Trophoblast cell (in vitro differentiated cells and primary cell): Measurements from ENCODE around the gene RFTN1.
"Not testable (repeated sequence)": the region's sequence is repeated elsewhere in the genome, so short reads cannot be mapped to it uniquely, and the experiment has no call there.

ENCODE experiments used
- DNase-seq, 2 donors: peaks; one replicate each; pipeline ENCODE4 v3.0.0-alpha.2; 2016
- H2AFZ ChIP-seq: 2 replicates; pipeline ENCODE4 v1.6.1; 2013; ENCODE audit warnings: low read length, moderate library complexity, mild to moderate bottlenecking; ENCODE audit not compliant: insufficient read depth, poor library complexity
- H2AK5ac ChIP-seq: 2 replicates; pipeline ENCODE4 v1.6.1; 2013; ENCODE audit warnings: mild to moderate bottlenecking, low read length
- H2BK120ac ChIP-seq: 2 replicates; pipeline ENCODE4 v1.6.1; 2013; ENCODE audit warnings: low read length, mild to moderate bottlenecking, moderate library complexity; ENCODE audit not compliant: insufficient read depth, poor library complexity
- H2BK12ac ChIP-seq: 2 replicates; pipeline ENCODE4 v1.6.1; 2013; ENCODE audit warnings: mild to moderate bottlenecking, low read length, moderate library complexity
- H2BK5ac ChIP-seq: 2 replicates; pipeline ENCODE4 v1.6.1; 2013; ENCODE audit warnings: low read length, low read depth, moderate library complexity, mild to moderate bottlenecking; ENCODE audit not compliant: poor library complexity
- H3K14ac ChIP-seq: 2 replicates; pipeline ENCODE4 v1.6.1; 2013; ENCODE audit warnings: mild to moderate bottlenecking, low read length
- H3K18ac ChIP-seq: 2 replicates; pipeline ENCODE4 v1.6.1; 2013; ENCODE audit warnings: mild to moderate bottlenecking, low read length
- H3K23ac ChIP-seq: 2 replicates; pipeline ENCODE4 v1.6.1; 2013; ENCODE audit warnings: low read length
- H3K27ac ChIP-seq: 2 replicates; pipeline ENCODE4 v1.5.1; 2013; ENCODE audit warnings: low read depth, mild to moderate bottlenecking, inconsistent platforms, low read length, moderate library complexity
- H3K27me3 ChIP-seq: 2 replicates; pipeline ENCODE4 v1.6.1; 2013; ENCODE audit warnings: inconsistent platforms, mild to moderate bottlenecking, low read length, moderate library complexity; ENCODE audit not compliant: insufficient read depth
- H3K36me3 ChIP-seq, 2 experiments: 1 replicate in 1 of 2; 2 replicates in 1 of 2; pipeline ENCODE4 v1.6.1; 2013; ENCODE audit warnings: low read length in 2 of 2, mild to moderate bottlenecking in 2 of 2, moderate library complexity in 1 of 2; ENCODE audit not compliant: insufficient read depth in 2 of 2, control insufficient read depth in 1 of 2
- H3K4ac ChIP-seq: 2 replicates; pipeline ENCODE4 v1.6.1; 2013; ENCODE audit warnings: low read depth, mild to moderate bottlenecking, low read length, moderate library complexity
- H3K4me1 ChIP-seq, 2 experiments: 1 replicate in 1 of 2; 2 replicates in 1 of 2; pipeline ENCODE4 v1.6.1; 2013; ENCODE audit warnings: low read length in 2 of 2, mild to moderate bottlenecking in 2 of 2, moderate library complexity in 1 of 2; ENCODE audit not compliant: insufficient read depth in 2 of 2, control insufficient read depth in 1 of 2
- H3K4me2 ChIP-seq: 2 replicates; pipeline ENCODE4 v1.6.1; 2013; ENCODE audit warnings: inconsistent platforms, mild to moderate bottlenecking, low read length, moderate library complexity
- H3K4me3 ChIP-seq: 2 replicates; pipeline ENCODE4 v1.5.1; 2013; ENCODE audit warnings: mild to moderate bottlenecking, low read depth, low read length, inconsistent platforms
- H3K79me1 ChIP-seq: one replicate; pipeline ENCODE4 v1.6.1; 2013; ENCODE audit warnings: low read length
- H3K79me2 ChIP-seq: 2 replicates; pipeline ENCODE4 v1.6.1; 2013; ENCODE audit warnings: low read length, mild to moderate bottlenecking; ENCODE audit not compliant: control insufficient read depth, insufficient read depth, poor library complexity
- H3K9ac ChIP-seq: 2 replicates; pipeline ENCODE4 v1.6.1; 2013; ENCODE audit warnings: mild to moderate bottlenecking, low read length
- H3K9me3 ChIP-seq: 2 replicates; pipeline ENCODE4 v1.6.1; 2013; ENCODE audit warnings: low read depth, mild to moderate bottlenecking, control low read depth, inconsistent platforms, low read length; ENCODE audit not compliant: insufficient read depth
- H4K12ac ChIP-seq: 2 replicates; pipeline ENCODE4 v1.6.1; 2013; ENCODE audit warnings: low read depth, mild to moderate bottlenecking, low read length, moderate library complexity
- H4K8ac ChIP-seq: 2 replicates; pipeline ENCODE4 v1.6.1; 2013; ENCODE audit warnings: low read depth, mild to moderate bottlenecking, low read length, moderate library complexity
- H4K91ac ChIP-seq: one replicate; pipeline ENCODE4 v1.6.1; 2013; ENCODE audit warnings: low read depth, mild to moderate bottlenecking, low read length, moderate library complexity
- WGBS: extraction: QIAGEN DNeasy Blood & Tissue Kit; methylation state at CpG from one replicate; pipeline ENCODE4 v1.1.7; 2013; ENCODE audit warnings: missing lambda C conversion rate; ENCODE audit not compliant: insufficient read length, insufficient coverage; ENCODE audit errors: extremely low coverage; 5-methylcytosine and 5-hydroxymethylcytosine counted together

The RFTN1 gene

DNA sequence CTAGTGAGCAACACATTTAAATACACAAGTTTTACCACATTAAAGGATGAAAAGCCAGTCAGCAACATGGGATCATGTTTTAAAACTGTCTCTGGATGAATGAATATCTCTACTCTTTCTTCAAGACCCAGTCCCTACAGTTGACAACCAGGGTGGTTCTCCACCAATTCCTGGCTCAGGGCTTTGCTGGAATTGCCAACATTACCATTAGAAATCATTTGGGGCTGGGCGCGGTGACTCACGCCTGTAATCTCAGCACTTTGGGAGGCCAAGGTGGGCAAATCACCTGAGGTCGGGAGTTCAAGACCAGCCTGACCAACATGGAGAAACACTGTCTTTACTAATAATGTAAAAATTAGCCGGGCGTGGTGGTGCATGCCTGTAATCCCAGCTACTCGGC lies 203.0 kb downstream of the RFTN1 start:
- no CpG with 5 or more reads among the region's 7 CpGs for WGBS
- DNase-seq, H3K9ac ChIP-seq: not testable (repeated sequence)

DNA sequence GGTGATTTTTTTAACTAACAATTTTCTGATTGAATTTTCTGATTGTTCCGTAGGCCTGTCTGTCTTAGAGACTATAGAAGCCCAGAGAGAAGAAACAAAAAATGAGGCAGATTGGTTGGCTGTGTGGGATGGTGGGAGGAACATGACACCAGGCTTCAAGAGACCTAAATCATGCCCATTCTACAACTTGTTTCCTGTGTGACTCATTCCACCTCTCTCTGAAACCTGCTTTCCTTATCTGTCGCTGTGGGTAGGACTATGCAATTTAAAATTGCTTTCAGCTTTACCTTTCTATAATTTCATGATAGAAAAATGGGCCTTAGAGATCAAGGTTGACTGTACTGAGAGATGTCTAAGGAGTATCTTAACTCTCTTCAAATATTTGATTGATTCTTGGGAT lies 203.9 kb downstream of the RFTN1 start:
- Histone ChIP-seq H2AFZ (no peak overlapping the region), H3K4me1 (peaks cover 2 to 3% of the 10 kb centered on the region in 2 experiments), H3K36me3 (peaks cover 2 to 11% of the 10 kb centered on the region in 2 experiments), H2BK12ac (no peak overlapping the region), H3K23ac (no peak overlapping the region), H2AK5ac (no peak overlapping the region), H3K9me3 (no peaks in the 10 kb centered on the region), H3K4me3 (no peak overlapping the region), H3K79me2 (no peaks in the 10 kb centered on the region), H3K27me3 (no peaks in the 10 kb centered on the region), H3K79me1 (no peaks in the 10 kb centered on the region), H2BK120ac (no peak overlapping the region), H3K27ac (no peak overlapping the region), H3K14ac (no peak overlapping the region), H3K18ac (no peak overlapping the region), H3K4ac (no peak overlapping the region), H4K91ac (no peak overlapping the region), H3K9ac (no peak overlapping the region), H4K8ac (no peak overlapping the region), H2BK5ac (no peak overlapping the region), H4K12ac (no peak overlapping the region), H3K4me2 (no peak overlapping the region)
- no CpG with 5 or more reads among the region's 2 CpGs for WGBS
- DNase-seq, result peak; percentile 24 to 73

More for the DNA sequence above, 203.0 kb downstream of the RFTN1 start:
- not testable (repeated sequence) for H3K9me3 ChIP-seq, H3K79me2 ChIP-seq, H2AK5ac ChIP-seq, H3K27ac ChIP-seq, H3K27me3 ChIP-seq, H2BK12ac ChIP-seq, H3K36me3 ChIP-seq, H2BK5ac ChIP-seq, H3K23ac ChIP-seq, H3K18ac ChIP-seq, H2AFZ ChIP-seq, H3K4me2 ChIP-seq, H4K91ac ChIP-seq, H3K4me3 ChIP-seq, H2BK120ac ChIP-seq, H3K14ac ChIP-seq, H4K12ac ChIP-seq, H3K4ac ChIP-seq, H3K79me1 ChIP-seq, H3K4me1 ChIP-seq, H4K8ac ChIP-seq

DNA sequence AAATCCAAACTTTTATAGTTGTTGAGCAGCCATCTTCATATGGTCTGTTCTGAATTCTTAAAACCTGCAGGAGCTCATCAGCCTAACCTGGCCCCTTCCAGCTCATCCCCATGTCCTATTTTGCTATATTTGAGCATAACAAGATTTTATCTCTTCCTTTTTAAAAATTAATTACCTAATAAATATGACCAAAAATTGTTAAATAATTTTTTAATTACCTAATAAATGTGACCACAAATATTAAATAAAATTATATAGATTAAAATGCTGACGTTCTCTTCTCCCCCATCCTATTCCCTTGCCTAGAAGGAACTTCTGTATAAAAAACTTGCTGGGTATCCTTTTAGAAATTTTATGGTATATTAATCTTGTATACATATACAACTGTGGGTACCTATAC lies 204.8 kb downstream of the RFTN1 start:
- H4K91ac ChIP-seq, result no peak overlapping the region
- H3K36me3 ChIP-seq, result peaks cover 2 to 10% of the 10 kb centered on the region in 2 experiments
- H3K4me3 ChIP-seq, result no peak overlapping the region
- no peak overlapping the region for H3K23ac ChIP-seq
- peaks cover 2 to 3% of the 10 kb centered on the region in 2 experiments for H3K4me1 ChIP-seq
- H4K8ac ChIP-seq, result no peak overlapping the region
- no peaks in the 10 kb centered on the region for H3K79me1 ChIP-seq
- H2BK120ac ChIP-seq, result no peak overlapping the region
- H3K14ac ChIP-seq, result no peak overlapping the region
- H3K27me3 ChIP-seq, result no peaks in the 10 kb centered on the region
- H2BK5ac ChIP-seq, result no peak overlapping the region
- no peak overlapping the region for H3K27ac ChIP-seq
- no peak overlapping the region for H2BK12ac ChIP-seq
- H4K12ac ChIP-seq, result no peak overlapping the region
- no peaks in the 10 kb centered on the region for H3K9me3 ChIP-seq
- no CpG with 5 or more reads among the region's 1 CpG for WGBS
- no peak for DNase-seq
- no peak overlapping the region for H3K4me2 ChIP-seq
- H3K79me2 ChIP-seq, result no peaks in the 10 kb centered on the region
- H3K4ac ChIP-seq, result no peak overlapping the region
- no peak overlapping the region for H2AK5ac ChIP-seq
- no peak overlapping the region for H3K18ac ChIP-seq
- H3K9ac ChIP-seq, result no peak overlapping the region
- H2AFZ ChIP-seq, result no peak overlapping the region

DNA sequence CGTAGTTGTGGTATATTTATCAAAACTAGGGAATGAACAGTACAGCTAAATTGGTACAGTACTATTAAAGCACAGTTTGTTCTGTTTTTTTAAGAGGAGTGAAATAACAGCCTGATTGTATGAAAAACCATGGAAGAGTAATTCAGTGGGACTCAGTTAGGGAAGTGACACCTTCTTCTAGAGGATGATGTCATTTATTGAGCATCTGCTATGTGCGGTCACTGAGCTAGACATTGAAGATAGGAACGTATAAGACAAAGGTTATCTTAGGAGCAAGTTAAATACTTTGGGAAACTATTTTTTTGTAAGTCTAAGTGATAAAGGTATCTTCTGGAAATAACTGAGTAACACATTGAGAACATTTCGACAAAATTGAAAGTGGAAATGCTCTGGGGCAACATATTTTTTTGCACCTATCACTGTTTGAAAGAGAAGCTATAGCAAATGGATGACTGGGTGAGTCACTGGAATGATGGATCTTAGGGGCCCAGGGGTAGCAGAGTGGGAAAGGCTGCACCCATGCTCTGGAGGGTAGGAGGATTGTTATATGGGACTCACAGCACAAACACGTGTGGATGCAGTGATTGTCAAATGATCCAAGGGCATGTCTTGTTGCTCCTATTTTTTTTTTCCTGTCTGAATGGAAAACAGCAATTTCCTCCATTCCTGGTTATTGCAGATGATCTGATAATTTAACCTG lies 205.5 kb downstream of the RFTN1 start:
- H2BK120ac ChIP-seq, result no peak overlapping the region
- H3K9ac ChIP-seq, result no peak overlapping the region
- H3K27ac ChIP-seq, result no peak overlapping the region
- H4K91ac ChIP-seq, result no peak overlapping the region
- DNase-seq, result peak; percentile 48 to 87
- H3K79me2 ChIP-seq, result no peaks in the 10 kb centered on the region
- H2BK5ac ChIP-seq, result no peak overlapping the region
- no peaks in the 10 kb centered on the region for H3K79me1 ChIP-seq
- peaks cover 2 to 3% of the 10 kb centered on the region in 2 experiments for H3K4me1 ChIP-seq
- no peak overlapping the region for H3K4ac ChIP-seq
- H4K8ac ChIP-seq, result no peak overlapping the region
- no peak overlapping the region for H3K4me2 ChIP-seq
- WGBS, result no CpG with 5 or more reads among the region's 5 CpGs
- H3K9me3 ChIP-seq, result no peaks in the 10 kb centered on the region
- H3K23ac ChIP-seq, result no peak overlapping the region
- H2BK12ac ChIP-seq, result no peak overlapping the region
- H3K36me3 ChIP-seq, result peaks cover 2 to 11% of the 10 kb centered on the region in 2 experiments
- H3K14ac ChIP-seq, result no peak overlapping the region
- no peak overlapping the region for H2AK5ac ChIP-seq
- no peak overlapping the region for H3K18ac ChIP-seq
- H4K12ac ChIP-seq, result no peak overlapping the region
- no peak overlapping the region for H3K4me3 ChIP-seq
- no peak overlapping the region for H2AFZ ChIP-seq
- no peaks in the 10 kb centered on the region for H3K27me3 ChIP-seq
